ENCODE measurements around the gene SLC13A2. TPM values are rescaled to one million over a fixed set of nuclear protein-coding genes. Genes with fewer than 3 reads are reported as not detected.

Gene SLC13A2
- total RNA-seq, 1 donor from 2014 or later = not detected

DNA sequence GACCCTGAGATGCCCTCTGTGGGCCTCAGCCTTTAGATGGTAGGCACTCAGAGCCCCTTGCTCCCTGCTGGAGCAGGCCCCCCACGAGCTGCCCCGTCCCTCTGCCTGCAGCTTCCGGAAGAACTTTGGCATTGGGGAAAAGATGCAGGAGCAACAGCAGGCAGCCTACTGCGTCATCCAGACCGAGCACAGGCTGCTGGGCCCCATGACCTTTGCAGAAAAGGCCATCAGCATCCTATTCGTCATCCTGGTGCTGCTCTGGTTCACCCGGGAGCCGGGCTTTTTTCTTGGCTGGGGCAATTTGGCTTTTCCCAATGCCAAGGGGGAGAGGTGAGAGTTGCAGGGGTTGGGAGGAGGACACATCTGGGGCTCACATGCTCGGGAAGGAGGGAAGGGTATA is 20.0 kb downstream of the SLC13A2 start:
- Histone ChIP-seq H3K36me3 (no peaks in the 10 kb centered on the region), H3K27me3 (no peaks in the 10 kb centered on the region), H3K4me2 (no peak overlapping the region), H3K4me3 (no peak overlapping the region), H3K9ac (no peak overlapping the region), H3K9me3 (ENCODE audit: low read depth) (no peaks in the 10 kb centered on the region), H2AFZ (replicated peaks) (no peak overlapping the region), H3K4me1 (no peaks in the 10 kb centered on the region), H3K79me2 (ENCODE audit: low read depth) (no peaks in the 10 kb centered on the region), H3F3A (ENCODE audit: low read depth) (no peaks in the 10 kb centered on the region), H3K27ac (no peak overlapping the region), H4K20me1 (ENCODE audit: low read depth) (no peaks in the 10 kb centered on the region)
- Mint-ChIP-seq H3K27me3 (ENCODE audit: insufficient read depth, low read depth) (peaks cover 8% of the 10 kb centered on the region), H3K4me3 (no peak overlapping the region), H3K27ac (no peak overlapping the region), H3K4me1 (peaks cover 9% of the 10 kb centered on the region), H3K9me3 (no peaks in the 10 kb centered on the region), H3K36me3 (no peaks in the 10 kb centered on the region)
- TF ChIP-seq, protein P1, sequence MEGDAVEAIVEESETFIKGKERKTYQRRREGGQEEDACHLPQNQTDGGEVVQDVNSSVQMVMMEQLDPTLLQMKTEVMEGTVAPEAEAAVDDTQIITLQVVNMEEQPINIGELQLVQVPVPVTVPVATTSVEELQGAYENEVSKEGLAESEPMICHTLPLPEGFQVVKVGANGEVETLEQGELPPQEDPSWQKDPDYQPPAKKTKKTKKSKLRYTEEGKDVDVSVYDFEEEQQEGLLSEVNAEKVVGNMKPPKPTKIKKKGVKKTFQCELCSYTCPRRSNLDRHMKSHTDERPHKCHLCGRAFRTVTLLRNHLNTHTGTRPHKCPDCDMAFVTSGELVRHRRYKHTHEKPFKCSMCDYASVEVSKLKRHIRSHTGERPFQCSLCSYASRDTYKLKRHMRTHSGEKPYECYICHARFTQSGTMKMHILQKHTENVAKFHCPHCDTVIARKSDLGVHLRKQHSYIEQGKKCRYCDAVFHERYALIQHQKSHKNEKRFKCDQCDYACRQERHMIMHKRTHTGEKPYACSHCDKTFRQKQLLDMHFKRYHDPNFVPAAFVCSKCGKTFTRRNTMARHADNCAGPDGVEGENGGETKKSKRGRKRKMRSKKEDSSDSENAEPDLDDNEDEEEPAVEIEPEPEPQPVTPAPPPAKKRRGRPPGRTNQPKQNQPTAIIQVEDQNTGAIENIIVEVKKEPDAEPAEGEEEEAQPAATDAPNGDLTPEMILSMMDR (IDR thresholded peaks at IDR 0.05) = no peak
- TF ChIP-seq EZH2 (IDR thresholded peaks at IDR 0.05) (no peak), EZH2phosphoT487 (IDR thresholded peaks at IDR 0.05) (no peak)
- no peak for DNase-seq (ENCODE audit: low spot score)

DNA sequence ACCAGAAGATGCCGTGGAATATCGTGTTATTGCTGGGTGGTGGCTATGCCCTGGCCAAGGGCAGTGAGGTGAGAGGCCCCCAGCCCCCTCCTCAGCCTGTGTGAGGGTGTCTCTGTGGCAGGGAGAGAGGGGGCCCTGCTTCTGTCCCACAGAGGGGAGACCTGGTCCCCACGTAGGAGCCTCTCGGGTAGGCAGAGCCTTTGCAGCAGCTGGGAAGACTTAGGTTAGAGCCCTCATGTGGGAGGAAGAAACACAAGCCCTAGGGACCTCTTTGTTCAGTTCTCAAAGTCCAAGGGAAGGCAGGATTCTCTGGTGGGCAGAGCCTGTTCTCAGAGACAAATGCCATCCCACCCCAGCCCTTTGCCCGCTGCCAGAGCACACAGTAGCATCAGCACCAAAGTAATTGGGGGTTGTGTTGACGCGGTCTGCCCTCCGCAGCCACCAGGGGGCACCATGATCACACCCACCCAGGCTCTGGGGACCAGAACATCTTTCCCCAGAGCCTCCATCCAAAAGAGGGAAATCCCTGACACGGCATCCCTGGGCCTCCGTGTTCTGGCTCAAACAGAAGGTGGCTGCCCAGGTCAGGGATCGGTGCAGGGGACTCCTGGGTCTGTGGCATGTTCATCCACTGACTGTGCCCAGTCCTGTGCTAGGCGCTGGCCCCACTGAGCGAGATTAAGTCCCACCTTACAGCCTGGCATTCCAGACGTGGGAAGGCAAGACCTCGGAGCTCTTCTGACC is 21.2 kb downstream of the SLC13A2 start:
- TF ChIP-seq, protein P1 (IDR thresholded peaks at IDR 0.05) = peak; percentile 90
- no peak for TF ChIP-seq EZH2 (IDR thresholded peaks at IDR 0.05)
- TF ChIP-seq EZH2phosphoT487 (IDR thresholded peaks at IDR 0.05) = no peak
- Histone ChIP-seq H3K9ac (no peak overlapping the region), H4K20me1 (ENCODE audit: low read depth) (no peaks in the 10 kb centered on the region), H2AFZ (replicated peaks) (peak overlapping the region; percentile 54), H3K36me3 (no peaks in the 10 kb centered on the region), H3K4me3 (no peak overlapping the region), H3K27ac (no peak overlapping the region), H3K79me2 (ENCODE audit: low read depth) (no peaks in the 10 kb centered on the region), H3K4me1 (no peaks in the 10 kb centered on the region), H3K27me3 (no peaks in the 10 kb centered on the region), H3K4me2 (no peak overlapping the region), H3K9me3 (ENCODE audit: low read depth) (no peaks in the 10 kb centered on the region), H3F3A (ENCODE audit: low read depth) (no peaks in the 10 kb centered on the region)
- Mint-ChIP-seq H3K4me3 (no peak overlapping the region), H3K4me1 (peaks cover 9% of the 10 kb centered on the region), H3K9me3 (no peaks in the 10 kb centered on the region), H3K27me3 (ENCODE audit: insufficient read depth, low read depth) (peaks cover 7% of the 10 kb centered on the region), H3K36me3 (no peaks in the 10 kb centered on the region), H3K27ac (peak overlapping the region; percentile 82)
- DNase-seq (ENCODE audit: low spot score) = peak; percentile 84

DNA sequence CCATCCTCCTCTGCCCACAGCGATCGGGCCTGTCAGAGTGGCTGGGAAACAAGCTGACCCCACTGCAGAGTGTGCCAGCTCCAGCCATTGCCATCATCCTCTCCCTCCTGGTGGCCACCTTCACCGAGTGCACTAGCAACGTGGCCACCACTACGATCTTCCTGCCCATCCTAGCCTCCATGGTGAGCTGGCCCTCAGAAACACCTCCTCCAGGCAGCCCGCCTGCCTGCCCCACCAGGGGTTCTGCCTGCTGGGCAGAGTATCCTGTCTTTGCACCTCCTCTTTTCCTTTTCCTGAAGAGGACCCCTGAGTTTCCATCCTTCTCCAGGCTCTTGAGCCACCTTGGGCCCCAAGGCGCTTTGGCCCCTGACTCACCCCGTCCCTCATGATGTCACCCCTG is 22.2 kb downstream of the SLC13A2 start:
- Histone ChIP-seq H3K27ac (no peak overlapping the region), H3K9ac (no peak overlapping the region), H2AFZ (replicated peaks) (no peak overlapping the region), H4K20me1 (ENCODE audit: low read depth) (no peaks in the 10 kb centered on the region), H3F3A (ENCODE audit: low read depth) (no peaks in the 10 kb centered on the region), H3K4me2 (no peak overlapping the region), H3K79me2 (ENCODE audit: low read depth) (no peaks in the 10 kb centered on the region), H3K9me3 (ENCODE audit: low read depth) (no peaks in the 10 kb centered on the region), H3K27me3 (no peaks in the 10 kb centered on the region), H3K36me3 (no peaks in the 10 kb centered on the region), H3K4me3 (no peak overlapping the region), H3K4me1 (peaks cover under 1% of the 10 kb centered on the region)
- Mint-ChIP-seq H3K36me3 (no peaks in the 10 kb centered on the region), H3K27ac (no peak overlapping the region), H3K4me3 (no peak overlapping the region), H3K27me3 (ENCODE audit: insufficient read depth, low read depth) (peaks cover 8% of the 10 kb centered on the region), H3K9me3 (no peaks in the 10 kb centered on the region), H3K4me1 (peaks cover 12% of the 10 kb centered on the region)
- TF ChIP-seq, protein P1 (IDR thresholded peaks at IDR 0.05) = no peak
- TF ChIP-seq EZH2 (IDR thresholded peaks at IDR 0.05) (no peak), EZH2phosphoT487 (IDR thresholded peaks at IDR 0.05) (no peak)
- DNase-seq (ENCODE audit: low spot score) = no peak

Measured in neural progenitor cell (in vitro differentiated cells).